Measurements from ENCODE around the gene MMP15.
A peak's percentile ranks its signal among the peaks of the same experiment; 100 is the strongest.

The MMP15 gene

GRCh38 chr16:58018803-58019202 is 6.8 kb upstream of the MMP15 start:
- DNase-seq (ENCODE audit: low read depth in 1 of 2, low spot score in 1 of 2), result no peak

- no peak for DNase-seq (ENCODE audit: low read depth in 1 of 2, low spot score in 1 of 2)
These were observed 5.6 kb upstream of the MMP15 start for GRCh38 chr16:58019866-58020538.

- peak in 1 of 2 donors; percentile 36 for DNase-seq (ENCODE audit: low read depth in 1 of 2, low spot score in 1 of 2)
These were observed 4.7 kb upstream of the MMP15 start for GRCh38 chr16:58020628-58021521.

- no peak for DNase-seq (ENCODE audit: low read depth in 1 of 2, low spot score in 1 of 2)
These were observed 3.6 kb upstream of the MMP15 start for GRCh38 chr16:58021661-58022551.

GRCh38 chr16:58022601-58023371 is 2.8 kb upstream of the MMP15 start:
- no peak for DNase-seq (ENCODE audit: low read depth in 1 of 2, low spot score in 1 of 2)

- DNase-seq (ENCODE audit: low read depth in 1 of 2, low spot score in 1 of 2), result no peak
These were observed 836 bp upstream of the MMP15 start for GRCh38 chr16:58024486-58025350.

- no peak for DNase-seq (ENCODE audit: low read depth in 1 of 2, low spot score in 1 of 2)
These were observed 668 bp downstream of the MMP15 start for GRCh38 chr16:58026139-58026704.

- no peak for DNase-seq (ENCODE audit: low read depth in 1 of 2, low spot score in 1 of 2)
These were observed 1.2 kb downstream of the MMP15 start for GRCh38 chr16:58026705-58027160.

- DNase-seq (ENCODE audit: low read depth in 1 of 2, low spot score in 1 of 2), result no peak
These were observed 1.8 kb downstream of the MMP15 start for GRCh38 chr16:58027161-58027915.

GRCh38 chr16:58027916-58028455 is 2.4 kb downstream of the MMP15 start:
- no peak for DNase-seq (ENCODE audit: low read depth in 1 of 2, low spot score in 1 of 2)

- DNase-seq (ENCODE audit: low read depth in 1 of 2, low spot score in 1 of 2), result no peak
These were observed 3.1 kb downstream of the MMP15 start for GRCh38 chr16:58028541-58029070.

GRCh38 chr16:58029410-58029809 is 3.9 kb downstream of the MMP15 start:
- DNase-seq (ENCODE audit: low read depth in 1 of 2, low spot score in 1 of 2), result no peak

- no peak for DNase-seq (ENCODE audit: low read depth in 1 of 2, low spot score in 1 of 2)
These were observed 4.7 kb downstream of the MMP15 start for GRCh38 chr16:58030136-58030840.

GRCh38 chr16:58031016-58031800 is 5.7 kb downstream of the MMP15 start:
- DNase-seq (ENCODE audit: low read depth in 1 of 2, low spot score in 1 of 2), result no peak

GRCh38 chr16:58032710-58033293 is 7.2 kb downstream of the MMP15 start:
- no peak for DNase-seq (ENCODE audit: low read depth in 1 of 2, low spot score in 1 of 2)

GRCh38 chr16:58034128-58034685 is 8.7 kb downstream of the MMP15 start:
- no peak for DNase-seq (ENCODE audit: low read depth in 1 of 2, low spot score in 1 of 2)

All from activated CD4-positive, alpha-beta T cell treated with anti-CD3 and anti-CD28 coated beads, Interleukin-2, amount 50 U/mL, for 24 hours (primary cell).